IMR-90 (cell line): ENCODE results near the gene ST6GALNAC2. TPM values are rescaled to one million over a fixed set of nuclear protein-coding genes. Genes with fewer than 3 reads are reported as not detected.

Source experiments
- ATAC-seq: fragments of 200-7000 bp; cut with Tn5 transposase; 2 replicates; pipeline ENCODE4 v1.9.1; 2020; ENCODE audit warnings: low read depth, mild to moderate bottlenecking, moderate library complexity
- BruUV-seq: library from RNA; stranded (reverse); fragments of 400-500 nt; replicated peaks from 2 replicates; lab custom pipeline; 2021; lab: Mats Ljungman, UMichigan
- CTCF ChIA-PET: fragments of 300-600 bp; formaldehyde crosslinking; extraction: SDS; loops from one replicate; lab custom pipeline; 2021; ENCODE audit warnings: antibody characterized with exemption; lab: Yijun Ruan, JAX
- POLR2A ChIA-PET: fragments of 300-600 bp; sonication (Branson Sonifier 250); formaldehyde crosslinking; loops from one replicate; lab custom pipeline; 2022; ENCODE audit warnings: antibody characterized with exemption; ENCODE audit not compliant: unreplicated experiment; lab: Charles Lee
- DNase-seq: peaks from one replicate; pipeline ENCODE4 v3.0.0; 2013
- H2AFZ ChIP-seq: replicated peaks from 2 replicates; pipeline ENCODE3; 2013; ENCODE audit warnings: low read length, mild to moderate bottlenecking; ENCODE audit not compliant: poor library complexity
- H2AK5ac ChIP-seq: 2 replicates; pipeline ENCODE4 v1.6.1; 2013; ENCODE audit warnings: low read depth, low read length, inconsistent platforms
- H2AK9ac ChIP-seq: replicated peaks from 2 replicates; pipeline ENCODE3; 2013; ENCODE audit warnings: mild to moderate bottlenecking, low read depth, low read length, moderate library complexity; ENCODE audit not compliant: poor library complexity
- H2BK120ac ChIP-seq: 2 replicates; pipeline ENCODE4 v1.6.1; 2013; ENCODE audit warnings: low read depth, low read length, inconsistent platforms
- H2BK15ac ChIP-seq: 3 replicates; pipeline ENCODE4 v1.6.1; 2013; ENCODE audit warnings: low read depth, low read length, inconsistent platforms
- H2BK20ac ChIP-seq: 2 replicates; pipeline ENCODE4 v1.6.1; 2013; ENCODE audit warnings: low read depth, mild to moderate bottlenecking, inconsistent platforms, low read length, moderate library complexity
- H2BK5ac ChIP-seq: 2 replicates; pipeline ENCODE4 v1.6.1; 2013; ENCODE audit warnings: mild to moderate bottlenecking, low read depth, low read length, inconsistent platforms; ENCODE audit not compliant: poor library complexity, severe bottlenecking
- H3K14ac ChIP-seq: replicated peaks from 2 replicates; pipeline ENCODE4 v1.6.1; 2013; ENCODE audit warnings: low read depth, low read length, inconsistent platforms
- H3K18ac ChIP-seq: 2 replicates; pipeline ENCODE4 v1.6.1; 2013; ENCODE audit warnings: low read depth, low read length, control low read depth
- H3K23ac ChIP-seq: 2 replicates; pipeline ENCODE4 v1.6.1; 2013; ENCODE audit warnings: low read depth, low read length, inconsistent platforms
- H3K27ac ChIP-seq: 2 replicates; pipeline ENCODE4 v1.5.1; 2013; ENCODE audit warnings: mild to moderate bottlenecking, control low read depth, low read length; ENCODE audit not compliant: insufficient read depth
- H3K27me3 ChIP-seq: 2 replicates; pipeline ENCODE4 v1.6.1; 2013; ENCODE audit warnings: low read length; ENCODE audit not compliant: control insufficient read depth, insufficient read depth
- H3K36me3 ChIP-seq: 2 replicates; pipeline ENCODE4 v1.6.1; 2013; ENCODE audit warnings: low read length, mixed read lengths; ENCODE audit not compliant: control insufficient read depth, insufficient read depth
- H3K4ac ChIP-seq: 2 replicates; pipeline ENCODE4 v1.6.1; 2013; ENCODE audit warnings: low read depth, low read length, inconsistent platforms
- H3K4me1 ChIP-seq: 2 replicates; pipeline ENCODE4 v1.6.1; 2013; ENCODE audit warnings: low read length, mixed read lengths; ENCODE audit not compliant: control insufficient read depth, insufficient read depth
- H3K4me2 ChIP-seq: 2 replicates; pipeline ENCODE4 v1.6.1; 2013; ENCODE audit warnings: low read depth, mild to moderate bottlenecking, control low read depth, low read length, moderate library complexity
- H3K4me3 ChIP-seq: 2 replicates; pipeline ENCODE4 v1.5.1; 2013; ENCODE audit warnings: low read depth, mild to moderate bottlenecking, control low read depth, low read length, moderate library complexity; ENCODE audit not compliant: insufficient read depth
- H3K56ac ChIP-seq: 2 replicates; pipeline ENCODE4 v1.6.1; 2013; ENCODE audit warnings: low read length, inconsistent platforms; ENCODE audit not compliant: insufficient read depth; ENCODE audit errors: extremely low read depth
- H3K79me1 ChIP-seq, 2 experiments: 2 replicates each; pipeline ENCODE4 v1.6.1; 2013; ENCODE audit warnings: low read length in 2 of 2, inconsistent platforms in 1 of 2, low read depth in 1 of 2
- H3K9ac ChIP-seq: 2 replicates; pipeline ENCODE4 v1.6.1; 2013; ENCODE audit warnings: low read depth, low read length, control low read depth
- H3K9me1 ChIP-seq: 2 replicates; pipeline ENCODE4 v1.6.1; 2013; ENCODE audit warnings: low read length, inconsistent platforms; ENCODE audit not compliant: insufficient read depth
- H3K9me3 ChIP-seq: 2 replicates; pipeline ENCODE4 v1.6.1; 2013; ENCODE audit warnings: low read length; ENCODE audit not compliant: control insufficient read depth, insufficient read depth
- H4K20me1 ChIP-seq: 2 replicates; pipeline ENCODE4 v1.6.1; 2013; ENCODE audit warnings: low read length, inconsistent platforms; ENCODE audit not compliant: insufficient read depth
- H4K5ac ChIP-seq: 2 replicates; pipeline ENCODE4 v1.6.1; 2013; ENCODE audit warnings: mild to moderate bottlenecking, low read depth, low read length, control low read depth
- H4K8ac ChIP-seq, 2 experiments: 2 replicates each; pipeline ENCODE4 v1.6.1; 2013; ENCODE audit warnings: low read depth in 2 of 2, low read length in 2 of 2, control low read depth in 1 of 2, inconsistent platforms in 1 of 2
- H4K91ac ChIP-seq: 2 replicates; pipeline ENCODE4 v1.6.1; 2013; ENCODE audit warnings: low read depth, low read length, inconsistent platforms; ENCODE audit not compliant: insufficient read depth
- CTCF ChIP-seq: conservative IDR thresholded peaks from 2 replicates; pipeline ENCODE4 v1.5.1; 2012; ENCODE audit warnings: mild to moderate bottlenecking, low read depth, low read length, improper control_type of control experiment
- MXI1 ChIP-seq: IDR thresholded peaks from 2 replicates; pipeline ENCODE4 v1.6.1; 2012; ENCODE audit warnings: low read depth, mild to moderate bottlenecking, low read length, moderate library complexity, borderline replicate concordance
- USF2 ChIP-seq: fragments of 150-350 bp; IDR thresholded peaks from 2 replicates; pipeline ENCODE4 v1.6.1; 2017; ENCODE audit warnings: mild to moderate bottlenecking, antibody characterized with exemption, low read length, low read depth
- WGBS, 2 experiments: methylation state at CpG; one replicate each; pipeline versions ENCODE4 v1.1.5 to v1.1.7; 2013; ENCODE audit warnings: missing lambda C conversion rate in 2 of 2; ENCODE audit not compliant: insufficient read length in 1 of 2; ENCODE audit errors: extremely low coverage in 2 of 2; 5-methylcytosine and 5-hydroxymethylcytosine counted together
- dilution Hi-C: fragments of 300-500 bp; cut with HindIII; formaldehyde crosslinking; loops from one replicate; pipeline ENCODE4 v1.14.3; 2018; ENCODE audit warnings: low sequenced_read_pairs; ENCODE audit not compliant: unreplicated experiment
- in situ Hi-C: fragments of 300-500 bp; cut with MboI; formaldehyde crosslinking; loops from 3 replicates; pipeline ENCODE4 v1.14.3; 2019; ENCODE audit warnings: low sequenced_read_pairs, inconsistent platforms, mixed read lengths
- intact Hi-C: fragments of 100-400 bp; cut with micrococcal nuclease; formaldehyde crosslinking; loops from 2 replicates; pipeline ENCODE4 v1.10.0; 2022
- polyA plus RNA-seq, 3 experiments: library from polyadenylated mRNA; depleted of rRNA; stranded (reverse); fragments of >200 nt; gene quantifications; 2 replicates each; pipeline ENCODE4 v1.2.3, GENCODE V29; 2012; ENCODE audit warnings: low replicate concordance in 1 of 3
- total RNA-seq: library from RNA; depleted of rRNA; stranded (reverse); fragments of >200 nt; gene quantifications from 2 replicates; pipeline ENCODE4 v1.2.3, GENCODE V29; 2012

ST6GALNAC2 gene
- total and polyA plus RNA-seq, 2 of the 4 experiments (the other 2 are of a cell fraction), result 0.10 TPM; not detected in 1

GRCh38 chr17:76612977-76613851 is 27.6 kb upstream of the ST6GALNAC2 start:
- H3K23ac ChIP-seq, result no peak overlapping the region
- H3K79me1 ChIP-seq, result no peaks in the 10 kb centered on the region
- no peak overlapping the region for H3K9ac ChIP-seq
- H3K56ac ChIP-seq, result no peak overlapping the region
- in situ Hi-C loops, result no loop called here
- no peak overlapping the region for H3K27ac ChIP-seq
- H3K4ac ChIP-seq, result no peak overlapping the region
- H2BK120ac ChIP-seq, result no peak overlapping the region
- no peaks in the 10 kb centered on the region for H4K20me1 ChIP-seq
- 0 out of 2 replicates have a peak, but pooled peaks cover 2% of the 10 kb centered on the region for H3K27me3 ChIP-seq
- no peaks in the 10 kb centered on the region for H3K9me3 ChIP-seq
- H2AK5ac ChIP-seq, result no peak overlapping the region
- no peak overlapping the region for H3K18ac ChIP-seq
- H4K91ac ChIP-seq, result no peak overlapping the region
- no peak overlapping the region for H2AFZ ChIP-seq
- H3K14ac ChIP-seq, result no peak overlapping the region
- intact Hi-C loops, result no loop called here
- H3K36me3 ChIP-seq, result no peaks in the 10 kb centered on the region
- no peaks in the 10 kb centered on the region for H3K4me1 ChIP-seq
- H2BK20ac ChIP-seq, result no peak overlapping the region
- dilution Hi-C loops, result no loop called here
- no peaks in the 10 kb centered on the region for H3K9me1 ChIP-seq
- no peak overlapping the region for H4K5ac ChIP-seq
- H2AK9ac ChIP-seq, result no peak overlapping the region
- 100% methylated on average over 2 of the region's 17 CpGs; no CpG with 5 or more reads in 1 of the 2 experiments for WGBS, 2 experiments
- no peak for ATAC-seq
- ChIA-PET POLR2A (no interaction called here), CTCF (no interaction called here)
- H3K4me3 ChIP-seq, result no peak overlapping the region
- no peak overlapping the region for H3K4me2 ChIP-seq
- TF ChIP-seq MXI1, result no peak
- TF ChIP-seq CTCF, result no peak
- no peak for TF ChIP-seq USF2
- no peak for DNase-seq
- no peak overlapping the region for H2BK5ac ChIP-seq
- no TSS peak for BruUV-seq
- H2BK15ac ChIP-seq, result no peak overlapping the region
- H4K8ac ChIP-seq, result no peak overlapping the region
